ENCODE data around the gene FCN2. TPM values are rescaled to one million over a fixed set of nuclear protein-coding genes. Genes with fewer than 3 reads are reported as not detected.

Gene FCN2
- total and polyA plus RNA-seq, 2 of the 13 experiments (the other 11 are each of a cell fraction or from before 2014, with no cell fraction given) = not detected

- Histone ChIP-seq H3K4me2 (ENCODE audit: low read depth, low read length) (no peak overlapping the region), H3K9ac (ENCODE audit: insufficient read depth, low read depth, low read length) (no peak overlapping the region)
- POLR2A ChIA-PET = no interaction called here
These were observed 51.6 kb downstream of the FCN2 start for GRCh38 chr9:134932171-134932570.

GRCh38 chr9:134932606-134933005 lies 52.0 kb downstream of the FCN2 start:
- FAIRE-seq (no peak), ATAC-seq (no peak)

More at GRCh38 chr9:134932171-134932570, 51.6 kb downstream of the FCN2 start:
- 22% methylated on average over 12 of the region's 12 CpGs for WGBS (ENCODE audit: low lambda C conversion rate)
- TF ChIP-seq SRY (CRISPR knock-in tag; IDR thresholded peaks at IDR 0.05) (no peak), FOXP1 (IDR thresholded peaks at IDR 0.05) (no peak), FOXP1 (CRISPR knock-in tag; IDR thresholded peaks at IDR 0.05) (no peak), ZNF12 (CRISPR knock-in tag; IDR thresholded peaks at IDR 0.05) (no peak), ZMYM3 (CRISPR knock-in tag; IDR thresholded peaks at IDR 0.05) (no peak), RBM22 (optimal IDR thresholded peaks at IDR 0.05; ENCODE audit: low read length) (no peak), ZNF773 (CRISPR knock-in tag; IDR thresholded peaks at IDR 0.05; ENCODE audit: borderline replicate concordance) (no peak), KDM1A (CRISPR knock-in tag; IDR thresholded peaks at IDR 0.05) (no peak)
- in situ Hi-C loops (cut with HindIII; ENCODE audit: extremely low pct_ligation_motif_present, low pct_unique_long_range_greater_than_20kb) (no loop called here), intact Hi-C loops (cut with micrococcal nuclease; ENCODE audit: unreplicated experiment) (no loop called here)
- Histone ChIP-seq H3K4me1 (ENCODE audit: insufficient read depth, low read length) (no peaks in the 10 kb centered on the region), H3K4me3 (replicated peaks in 1 of 3; ENCODE audit: insufficient read depth in 1 of 3, low read depth in 2 of 3, low read length in 3 of 3) (no peak overlapping the region), H3K36me3 (replicated peaks in 1 of 2; ENCODE audit: control insufficient read depth in 1 of 2, insufficient read depth in 2 of 2, low read length in 2 of 2) (no peaks in the 10 kb centered on the region), H3K79me2 (ENCODE audit: insufficient read depth, low read length) (no peaks in the 10 kb centered on the region), H2AFZ (ENCODE audit: low read length) (no peak overlapping the region), H4K20me1 (ENCODE audit: insufficient read depth, low read length) (no peaks in the 10 kb centered on the region), H3K27ac (ENCODE audit: extremely low read length, insufficient read depth, low read length) (no peak overlapping the region), H3K9me3 (ENCODE audit: low read length) (no peaks in the 10 kb centered on the region), H3K27me3 (ENCODE audit: control insufficient read depth in 1 of 2, insufficient read depth in 2 of 2, low read length in 2 of 2) (peaks cover 8 to 77% of the 10 kb centered on the region in 2 experiments)
- CTCF ChIA-PET (ENCODE audit: low intra/inter-chr PET ratio, low total read pairs) = no interaction called here
- DNase-seq (ENCODE audit: low spot score) (no peak), ATAC-seq (no peak), FAIRE-seq (no peak)
- no TSS peak for BruUV-seq (replicated peaks)

More at GRCh38 chr9:134932606-134933005, 52.0 kb downstream of the FCN2 start:
- ChIA-PET POLR2A (no interaction called here), CTCF (ENCODE audit: low intra/inter-chr PET ratio, low total read pairs) (no interaction called here)
- Histone ChIP-seq H4K20me1 (ENCODE audit: insufficient read depth, low read length) (no peaks in the 10 kb centered on the region), H3K9me3 (ENCODE audit: low read length) (no peaks in the 10 kb centered on the region), H2AFZ (ENCODE audit: low read length) (no peak overlapping the region), H3K9ac (ENCODE audit: insufficient read depth, low read depth, low read length) (no peak overlapping the region), H3K79me2 (ENCODE audit: insufficient read depth, low read length) (no peaks in the 10 kb centered on the region), H3K4me1 (ENCODE audit: insufficient read depth, low read length) (no peaks in the 10 kb centered on the region), H3K4me3 (replicated peaks in 1 of 3; ENCODE audit: insufficient read depth in 1 of 3, low read depth in 2 of 3, low read length in 3 of 3) (no peak overlapping the region), H3K27ac (ENCODE audit: extremely low read length, insufficient read depth, low read length) (no peak overlapping the region), H3K27me3 (ENCODE audit: control insufficient read depth in 1 of 2, insufficient read depth in 2 of 2, low read length in 2 of 2) (peaks cover 11 to 81% of the 10 kb centered on the region in 2 experiments), H3K4me2 (ENCODE audit: low read depth, low read length) (no peak overlapping the region), H3K36me3 (replicated peaks in 1 of 2; ENCODE audit: control insufficient read depth in 1 of 2, insufficient read depth in 2 of 2, low read length in 2 of 2) (no peaks in the 10 kb centered on the region)
- in situ Hi-C loops (cut with HindIII; ENCODE audit: extremely low pct_ligation_motif_present, low pct_unique_long_range_greater_than_20kb) = no loop called here
- no peak for DNase-seq (ENCODE audit: low spot score)
- intact Hi-C loops (cut with micrococcal nuclease; ENCODE audit: unreplicated experiment) = no loop called here
- no TSS peak for BruUV-seq (replicated peaks)
- WGBS (ENCODE audit: low lambda C conversion rate) = 0% methylated on average over 5 of the region's 5 CpGs
- no peak for TF ChIP-seq SMARCE1 (IDR thresholded peaks at IDR 0.05; ENCODE audit: borderline replicate concordance)
- no peak for TF ChIP-seq SIX1 (CRISPR knock-in tag; IDR thresholded peaks at IDR 0.05; ENCODE audit: borderline replicate concordance)
- no peak for TF ChIP-seq ZNF660 (CRISPR knock-in tag; IDR thresholded peaks at IDR 0.05; ENCODE audit: borderline replicate concordance, low read depth)
- TF ChIP-seq ZNF569 (CRISPR knock-in tag; IDR thresholded peaks at IDR 0.05; ENCODE audit: borderline replicate concordance) = no peak
- no peak for TF ChIP-seq RERE (CRISPR knock-in tag; IDR thresholded peaks at IDR 0.05; ENCODE audit: low read depth)
- no peak for TF ChIP-seq ZNF574 (CRISPR knock-in tag; IDR thresholded peaks at IDR 0.05)
- TF ChIP-seq ETS1 (CRISPR knock-in tag; IDR thresholded peaks at IDR 0.05) = no peak

Measured in HepG2 (cell line).